Kidney tubule cell (primary cell): ENCODE data around the gene TCEAL1.
A peak's percentile ranks its signal among the peaks of the same experiment; 100 is the strongest.
"Not testable (repeated sequence)": the region's sequence is repeated elsewhere in the genome, so short reads cannot be mapped to it uniquely, and the experiment has no call there.

Experiments used
- DNase-seq: peaks from one replicate; pipeline ENCODE4 v3.0.0-alpha.2; 2018; ENCODE audit warnings: low spot score

The TCEAL1 gene

GRCh38 chrX:103635436-103635835, 6.7 kb downstream of the TCEAL1 start:
- DNase-seq: peak; percentile 22

DNA sequence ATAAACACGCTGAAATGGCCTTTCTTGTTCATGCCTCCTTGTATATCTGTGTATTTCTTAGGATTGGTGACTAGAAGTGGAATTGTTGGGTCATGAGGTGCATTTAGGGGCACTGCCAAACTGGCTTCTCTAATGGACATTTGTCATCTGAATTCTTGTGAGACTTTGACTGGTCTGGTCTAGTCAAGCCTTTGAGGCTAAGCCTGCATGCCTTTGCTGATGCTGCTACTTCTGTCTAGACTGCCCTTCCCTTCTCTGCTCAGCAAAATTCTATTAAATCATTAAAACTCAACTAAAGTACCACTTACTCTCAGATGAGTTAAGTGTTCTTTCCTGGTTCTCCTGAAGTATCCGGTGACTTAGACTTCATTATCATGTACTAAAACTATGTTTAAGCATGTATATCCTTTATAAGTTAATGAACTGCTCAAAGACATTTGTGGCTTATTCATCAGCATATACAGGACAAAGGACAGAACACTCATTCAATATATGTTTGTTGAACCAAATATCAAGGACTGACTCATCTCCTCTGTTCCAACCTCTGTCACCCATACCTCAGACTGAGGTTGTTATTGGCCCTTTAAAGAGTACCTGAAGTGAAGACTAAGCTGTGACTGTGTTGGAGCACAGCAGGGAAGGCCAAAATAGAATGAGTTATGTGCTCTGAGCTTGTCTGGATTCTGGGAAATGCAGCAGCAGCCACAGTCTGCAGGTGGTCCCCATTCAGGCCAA, 9.0 kb downstream of the TCEAL1 start:
- peak; percentile 86 for DNase-seq

DNA sequence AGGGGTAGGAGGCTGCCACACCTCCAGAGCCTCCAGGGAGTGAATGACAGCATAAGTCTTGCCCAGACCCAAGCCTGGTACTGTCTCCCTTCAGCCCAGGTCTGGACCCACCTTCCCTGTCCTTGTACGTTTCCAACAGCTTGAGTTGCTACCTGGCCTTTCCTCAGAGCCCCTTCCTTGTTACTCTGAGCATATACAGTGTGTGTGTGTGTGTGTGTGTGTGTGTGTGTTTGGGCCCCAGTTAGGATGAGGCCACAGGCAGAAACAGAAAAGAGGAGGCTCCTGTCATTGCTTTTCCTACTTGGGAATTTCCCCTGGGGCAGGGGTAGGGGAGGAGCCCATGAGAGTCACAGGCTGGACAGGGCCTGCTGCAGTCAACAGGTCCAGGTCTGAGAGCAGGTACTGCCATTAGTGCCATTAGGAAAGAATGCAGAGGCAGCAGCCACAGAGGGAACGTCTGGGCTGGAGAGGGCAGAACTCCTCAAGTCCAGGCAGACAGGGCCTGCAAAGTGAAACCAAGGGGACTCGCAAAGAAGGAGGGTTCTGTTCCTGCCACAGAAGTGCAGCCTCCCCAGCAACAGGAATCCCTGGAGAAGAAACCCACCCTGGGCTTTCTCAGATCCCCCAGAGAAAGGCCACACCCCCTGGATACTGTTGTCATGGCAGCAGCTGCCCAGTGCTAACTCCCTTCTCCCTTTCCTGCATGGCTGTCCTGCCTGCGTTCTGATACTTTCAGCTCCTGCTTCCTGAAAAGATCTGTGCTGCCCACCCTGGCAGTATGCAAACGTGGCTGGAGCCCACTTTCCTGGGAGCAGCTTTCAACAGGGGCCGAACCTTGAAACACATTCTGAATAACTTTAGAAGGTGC, 9.9 kb downstream of the TCEAL1 start:
- DNase-seq: peak; percentile 44

- peak; percentile 86 for DNase-seq
These were observed 11.8 kb downstream of the TCEAL1 start for GRCh38 chrX:103640401-103641155.

GRCh38 chrX:103644125-103644524, 15.3 kb downstream of the TCEAL1 start:
- DNase-seq: no peak

DNA sequence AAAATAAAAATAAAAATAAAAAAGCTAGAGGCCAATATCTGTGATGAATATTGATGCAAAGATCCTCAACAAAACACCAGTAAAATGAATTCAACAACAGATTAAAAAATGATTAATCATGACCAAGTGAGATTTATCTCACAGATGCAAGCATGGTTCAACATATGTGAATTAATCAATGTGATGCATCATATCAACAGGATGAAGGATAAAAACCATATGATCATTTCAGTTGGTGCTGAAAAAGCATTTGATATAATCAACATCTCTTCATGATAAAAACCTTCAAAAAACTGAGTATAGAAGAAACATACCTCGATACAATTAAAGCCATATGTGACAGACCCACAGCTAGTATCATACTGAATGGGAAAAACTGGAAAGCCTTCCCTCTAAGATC, 18.9 kb downstream of the TCEAL1 start:
- no peak for DNase-seq

GRCh38 chrX:103651151-103651773, 22.5 kb downstream of the TCEAL1 start:
- no peak for DNase-seq

DNA sequence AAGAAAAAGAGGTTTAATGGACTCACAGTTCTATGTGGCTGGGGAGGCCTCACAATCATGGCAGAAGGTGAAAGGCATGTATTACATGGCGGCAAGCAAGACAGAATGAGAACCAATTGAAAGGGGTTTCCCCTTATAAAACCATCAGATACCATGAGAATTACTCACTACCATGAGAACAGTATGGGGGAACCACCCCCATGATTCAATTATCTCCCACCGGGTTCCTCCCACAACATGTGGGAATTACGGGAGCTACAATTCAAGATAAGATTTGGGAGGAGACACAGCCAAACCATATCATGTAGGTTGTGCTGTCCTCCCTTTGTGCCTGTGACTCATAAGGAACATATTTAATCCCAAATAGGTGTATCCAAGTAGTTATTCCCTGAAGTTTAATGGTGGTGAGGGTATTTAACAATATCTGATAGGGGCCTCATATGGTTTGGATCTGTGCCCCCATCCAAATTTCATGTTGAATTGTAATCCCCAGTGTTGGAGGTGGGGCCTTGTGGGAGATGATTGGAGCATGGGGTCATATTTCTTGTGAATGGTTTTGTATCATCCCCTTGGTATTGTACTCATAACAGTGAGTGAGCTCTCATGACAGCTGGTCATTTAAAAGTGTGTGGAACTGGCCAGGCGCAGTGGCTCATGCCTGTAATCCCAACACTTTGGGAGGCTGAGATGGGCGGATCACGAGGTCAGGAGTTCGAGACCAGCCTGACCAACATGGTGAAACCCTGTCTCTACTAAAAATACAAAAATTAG, 26.6 kb downstream of the TCEAL1 start:
- DNase-seq: not testable (repeated sequence)

DNA sequence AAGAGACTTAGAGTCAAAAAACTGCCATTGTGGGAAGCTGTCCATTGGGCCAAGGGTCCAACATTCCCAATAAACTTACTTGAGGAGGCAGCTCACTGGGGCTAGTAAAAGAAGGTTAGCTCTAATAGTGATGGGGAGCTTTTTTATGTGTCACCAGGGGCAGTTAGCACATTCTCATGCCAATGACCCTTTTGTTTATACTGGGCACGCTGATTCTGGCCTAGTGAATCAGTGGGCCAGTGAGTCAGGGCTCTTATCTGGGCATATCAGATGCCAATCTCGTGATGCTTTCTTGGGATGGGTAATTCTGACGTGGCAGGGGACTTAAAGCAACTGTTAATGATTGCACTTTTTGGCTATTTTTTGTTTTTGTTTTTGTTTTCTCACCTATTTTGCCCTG, 27.8 kb downstream of the TCEAL1 start:
- DNase-seq: peak; percentile 94

DNA sequence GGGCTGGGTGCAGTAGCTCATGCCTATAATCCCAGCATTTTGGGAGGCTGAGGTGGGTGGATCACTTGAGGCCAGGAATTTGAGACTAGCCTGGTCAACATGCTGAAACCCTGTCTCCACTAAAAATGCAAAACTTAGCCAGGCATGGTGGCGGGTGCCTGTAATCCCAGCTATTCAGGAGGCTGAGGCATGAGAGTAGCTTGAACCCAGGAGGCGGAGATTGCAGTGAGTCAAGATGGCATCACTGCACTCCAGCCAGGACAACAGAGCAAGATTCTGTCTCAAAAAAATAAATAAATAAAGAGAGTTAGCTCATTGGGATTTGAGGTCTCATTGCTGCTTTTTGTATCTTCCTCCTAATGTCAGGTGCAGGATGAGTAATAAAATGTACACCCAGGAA, 28.3 kb downstream of the TCEAL1 start:
- peak; percentile 81 for DNase-seq

- DNase-seq: no peak
These were observed 30.1 kb downstream of the TCEAL1 start for GRCh38 chrX:103658681-103659433.

- DNase-seq: not testable (repeated sequence)
These were observed 30.7 kb downstream of the TCEAL1 start for GRCh38 chrX:103659460-103659859.

- no peak for DNase-seq
These were observed 35.4 kb downstream of the TCEAL1 start for GRCh38 chrX:103663981-103664762.

DNA sequence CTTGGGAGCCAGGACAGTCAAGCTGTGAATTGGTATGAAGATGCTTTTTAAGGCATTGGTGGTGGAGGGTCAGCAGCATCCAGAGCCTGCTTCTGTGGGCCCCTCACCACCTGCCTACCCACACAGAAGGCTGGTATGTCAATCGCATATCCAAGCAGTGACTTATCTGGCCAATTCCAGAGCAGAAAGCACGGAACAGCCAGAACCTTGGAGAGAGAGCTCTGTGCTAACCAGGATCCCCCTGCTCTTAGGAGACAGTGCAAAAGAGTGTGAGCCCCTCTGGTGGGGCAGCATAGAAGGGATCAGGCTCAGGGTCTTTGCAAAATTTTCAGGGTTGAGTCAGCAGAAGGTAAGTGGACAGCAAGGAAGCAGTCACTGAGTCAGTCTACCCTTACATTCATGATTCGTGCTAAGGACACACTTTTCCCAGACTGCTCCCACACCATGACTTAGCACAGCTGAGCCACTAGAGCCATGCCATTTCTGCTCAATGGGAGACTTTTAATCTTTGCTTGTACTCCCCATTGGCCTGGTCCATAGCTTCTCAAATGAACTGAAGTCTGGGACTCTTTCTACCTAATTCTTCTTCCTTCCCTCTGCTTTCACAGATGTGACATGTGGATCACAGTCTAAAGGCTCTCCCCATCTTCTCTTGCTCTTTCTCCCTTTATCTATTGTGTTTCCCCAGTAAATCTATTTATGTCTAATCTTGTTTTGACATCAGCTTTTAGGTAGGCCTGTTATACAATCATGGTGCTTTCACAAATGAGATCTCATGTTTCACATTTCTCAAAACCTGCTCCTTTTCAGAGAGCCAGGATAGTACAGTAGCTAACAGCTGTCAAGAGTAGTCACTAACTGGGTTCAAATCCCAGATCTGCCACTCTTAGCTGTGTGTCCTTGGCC, 37.7 kb downstream of the TCEAL1 start:
- DNase-seq: peak; percentile 50

GRCh38 chrX:103669745-103670144, 41.0 kb downstream of the TCEAL1 start:
- DNase-seq: no peak

DNA sequence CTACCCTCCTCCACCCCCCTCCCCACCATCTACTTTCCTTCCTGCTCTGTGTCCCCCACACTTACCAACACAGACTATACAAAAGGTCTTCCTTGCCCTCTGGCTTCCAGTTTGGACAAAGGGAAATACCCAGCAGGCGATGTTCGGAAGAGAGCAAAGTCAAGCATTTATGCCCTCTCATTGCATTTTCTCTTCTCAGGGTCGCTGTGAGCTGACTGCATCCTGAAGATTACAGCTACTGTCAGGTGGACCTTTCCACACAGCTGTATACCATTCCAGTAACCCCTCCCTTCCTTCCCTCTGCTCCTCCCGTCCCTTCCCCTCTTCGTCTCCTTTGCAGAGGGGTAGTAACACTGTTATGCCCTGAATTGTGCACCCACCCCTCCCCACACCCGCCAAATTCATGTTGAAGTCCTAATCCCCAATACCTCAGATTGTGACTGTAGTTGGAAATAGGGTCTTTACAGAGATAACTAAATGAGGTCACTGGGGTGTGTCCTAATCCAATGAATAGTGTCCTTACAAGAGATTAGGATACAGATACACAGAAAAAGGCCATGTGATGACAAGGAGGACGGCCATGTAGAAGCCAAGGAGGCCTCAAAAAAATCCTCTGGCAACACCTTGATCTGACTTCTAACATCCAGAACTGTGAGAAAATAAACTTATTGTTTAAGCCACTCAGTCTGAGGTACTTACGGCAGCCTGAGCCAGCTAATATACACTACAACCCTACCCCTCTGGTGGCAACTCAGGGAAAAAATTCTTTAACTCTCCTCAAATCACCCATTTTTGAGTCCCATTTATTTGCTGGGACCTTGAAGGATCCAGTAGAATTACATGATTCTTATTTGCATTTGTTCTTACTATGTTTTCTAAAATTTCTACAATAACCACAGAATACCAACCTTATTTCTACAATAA, 46.0 kb downstream of the TCEAL1 start:
- no peak for DNase-seq

GRCh38 chrX:103678199-103678993, 49.6 kb downstream of the TCEAL1 start:
- DNase-seq: no peak
